HG02870 (cell line): ENCODE measurements around the gene GRN.
A peak's percentile ranks its signal among the peaks of the same experiment; 100 is the strongest.
"Not testable (repeated sequence)": the region's sequence is repeated elsewhere in the genome, so short reads cannot be mapped to it uniquely, and the experiment has no call there.

Experiments
- ATAC-seq: cut with Tn5 transposase; IDR thresholded peaks from one replicate; pipeline ENCODE4 v1.9.1; 2021; ENCODE audit warnings: mild to moderate bottlenecking, moderate library complexity; ENCODE audit not compliant: unreplicated experiment

The GRN gene

DNA sequence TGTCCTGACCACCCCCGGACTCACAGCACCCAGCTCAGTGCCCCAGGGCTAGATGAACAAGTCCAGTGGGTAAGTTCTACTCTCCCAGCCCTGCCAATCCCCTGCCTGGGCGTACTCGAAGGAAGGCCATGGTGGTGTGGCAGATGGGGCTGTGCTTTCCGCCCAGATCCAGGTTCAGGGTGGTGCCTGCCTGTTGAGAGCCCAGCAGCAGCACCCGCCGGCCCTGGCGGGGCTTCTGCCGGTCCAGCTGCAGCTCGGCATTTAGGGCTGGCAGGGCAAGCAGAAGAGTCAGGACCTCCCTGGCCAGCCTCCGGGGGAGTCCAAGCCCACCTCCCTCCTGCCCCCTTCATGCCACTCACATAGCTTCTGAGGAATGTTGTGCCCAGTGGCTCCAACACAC lies 34.8 kb downstream of the GRN start:
- no peak for ATAC-seq

DNA sequence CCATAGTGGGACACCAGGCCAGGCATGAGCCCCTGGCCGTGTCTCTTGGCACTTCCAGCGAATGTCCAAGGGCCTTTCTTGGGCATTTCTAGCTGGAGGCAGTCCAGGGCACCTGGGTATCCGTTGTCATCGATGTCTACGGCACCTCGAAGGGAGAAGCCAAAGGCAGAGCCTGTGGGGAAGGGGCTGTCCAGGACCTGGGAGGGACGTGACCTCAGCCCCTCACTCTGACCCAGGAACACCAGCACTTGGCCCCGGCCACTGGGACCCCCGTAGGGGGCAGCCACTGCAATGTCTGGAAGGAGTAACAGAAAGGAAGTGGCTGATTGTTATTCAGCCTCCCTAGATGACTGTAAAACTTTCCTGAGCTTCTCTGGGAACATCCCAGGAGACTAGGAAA lies 35.7 kb downstream of the GRN start:
- ATAC-seq: no peak

DNA sequence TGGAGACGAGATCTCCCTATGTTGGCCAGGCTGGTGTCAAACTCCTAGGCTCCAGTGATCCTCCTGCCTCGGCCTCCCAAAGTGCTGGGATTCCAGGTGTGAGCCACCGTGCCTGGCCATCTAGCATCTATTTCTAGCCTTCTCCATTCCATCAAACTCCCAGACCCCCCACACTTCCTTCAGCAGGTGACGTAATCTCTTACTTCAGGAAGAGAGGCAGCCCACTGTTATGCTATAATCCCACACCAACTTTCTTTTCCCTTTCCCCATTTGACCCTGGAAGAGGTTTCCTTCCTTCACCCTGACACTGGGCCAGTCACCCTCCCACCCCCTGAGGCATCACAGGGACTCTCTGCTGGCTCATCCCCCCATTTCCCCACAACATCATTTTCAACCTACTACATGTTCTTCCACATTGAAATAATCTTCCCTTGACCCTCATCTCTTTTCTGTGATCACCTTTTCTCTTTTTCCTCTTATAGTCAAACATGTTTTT lies 36.8 kb downstream of the GRN start:
- no peak for ATAC-seq

DNA sequence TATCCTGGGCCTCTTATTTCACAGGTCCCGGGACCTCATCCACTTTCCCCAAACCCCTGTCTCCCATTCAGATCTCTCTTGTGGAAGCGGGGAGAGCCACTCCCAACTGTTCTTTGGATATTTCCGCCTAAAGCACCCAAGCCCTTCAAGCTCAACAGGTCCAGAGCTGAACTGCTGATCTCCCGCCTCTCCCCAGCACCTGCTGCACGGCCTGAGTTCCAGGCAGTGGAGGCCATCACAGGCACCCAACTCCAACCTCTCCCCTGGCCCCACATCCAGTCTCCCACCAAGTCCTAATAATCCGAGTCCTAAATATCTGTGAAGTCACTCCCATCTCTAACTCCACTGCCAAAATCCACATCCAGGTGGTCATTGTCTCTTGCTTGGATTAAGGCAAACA lies 37.8 kb downstream of the GRN start:
- ATAC-seq: no peak

DNA sequence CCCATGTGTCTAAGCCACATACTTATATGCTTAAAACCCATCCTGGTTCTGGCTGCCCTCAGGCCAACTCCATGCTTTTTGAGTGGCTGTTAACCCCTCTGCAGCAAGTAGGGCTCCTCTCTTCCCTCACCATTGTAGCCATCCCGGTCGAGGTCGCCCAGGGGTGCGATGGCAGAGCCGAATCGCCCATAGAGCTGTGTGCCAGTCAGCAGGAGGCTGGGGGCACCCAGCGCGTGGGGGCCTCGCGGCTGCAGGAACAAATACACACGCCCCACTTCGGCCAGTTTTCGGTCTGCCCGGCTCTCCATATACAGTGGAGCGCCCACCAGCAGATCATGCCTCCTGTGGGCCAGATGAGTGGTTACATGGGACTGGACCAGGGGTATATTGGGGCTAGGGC lies 38.3 kb downstream of the GRN start:
- no peak for ATAC-seq

DNA sequence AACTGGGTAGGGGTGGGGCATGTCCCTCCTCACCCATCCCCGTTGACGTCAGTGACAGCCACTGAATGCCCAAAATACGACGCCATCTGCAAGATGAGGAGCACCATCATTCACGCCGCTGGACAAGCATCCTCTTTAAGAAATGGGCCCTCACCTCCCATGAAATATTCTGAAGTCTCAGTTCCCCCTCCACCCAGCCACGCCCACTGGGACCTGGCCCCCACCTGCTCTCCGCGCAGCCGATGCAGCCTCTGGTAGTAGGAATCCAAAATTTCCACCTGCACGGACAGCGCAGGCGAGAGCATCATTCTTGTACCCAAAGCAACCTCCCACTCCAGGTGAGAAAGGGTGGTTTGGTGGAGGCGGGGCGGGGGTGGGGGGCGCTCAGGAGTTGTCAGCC lies 38.8 kb downstream of the GRN start:
- ATAC-seq: no peak

DNA sequence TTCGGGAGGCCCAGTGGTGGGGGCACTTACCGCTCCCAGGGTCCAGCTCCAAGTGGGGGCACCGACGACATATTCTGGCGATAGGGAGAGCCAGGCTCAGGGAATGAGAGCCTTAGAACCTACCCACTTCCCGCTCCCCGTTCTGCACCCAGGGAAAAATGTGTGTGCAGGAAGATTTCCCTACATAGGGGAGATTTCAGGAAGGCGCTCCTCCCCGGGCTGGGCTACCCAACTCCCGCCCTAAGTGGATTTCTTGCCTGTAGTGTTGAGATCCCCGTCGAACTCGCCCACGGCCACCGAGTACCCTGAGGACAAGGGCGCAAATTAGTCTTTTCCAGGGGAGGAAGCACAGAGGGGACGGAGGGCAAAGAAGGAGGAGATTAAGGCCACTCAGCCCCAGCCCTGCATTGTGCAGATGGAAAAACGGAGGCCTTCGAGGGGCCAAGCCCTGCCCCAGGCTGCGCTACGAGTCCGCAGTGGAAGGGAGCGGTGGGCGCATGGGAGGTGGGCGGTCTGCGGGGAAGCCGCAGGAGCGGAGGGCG lies 39.2 kb downstream of the GRN start:
- ATAC-seq: no peak

DNA sequence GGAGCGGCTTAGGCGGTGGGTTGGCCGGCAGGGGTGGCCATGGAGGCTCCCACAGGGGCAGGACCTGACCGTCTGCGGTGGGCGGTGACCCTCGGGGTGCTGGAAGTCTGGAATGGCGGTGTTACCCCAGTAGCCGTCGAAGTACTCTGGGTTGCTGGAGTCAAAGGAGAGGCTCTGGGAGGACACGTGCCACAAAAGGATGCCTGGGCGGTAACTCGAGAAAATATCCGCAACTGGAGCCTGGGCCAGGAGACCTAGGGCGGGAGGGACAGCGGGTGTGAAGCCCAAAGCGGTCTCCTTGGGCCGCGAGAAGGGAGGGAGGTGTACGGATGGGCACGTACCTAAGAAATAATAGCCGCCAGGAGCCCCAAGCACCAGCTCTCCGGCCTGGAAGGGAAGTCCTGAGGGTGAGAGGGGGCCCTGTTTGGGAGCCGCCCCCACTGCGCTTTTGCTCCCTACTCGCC lies 39.8 kb downstream of the GRN start:
- no peak for ATAC-seq

DNA sequence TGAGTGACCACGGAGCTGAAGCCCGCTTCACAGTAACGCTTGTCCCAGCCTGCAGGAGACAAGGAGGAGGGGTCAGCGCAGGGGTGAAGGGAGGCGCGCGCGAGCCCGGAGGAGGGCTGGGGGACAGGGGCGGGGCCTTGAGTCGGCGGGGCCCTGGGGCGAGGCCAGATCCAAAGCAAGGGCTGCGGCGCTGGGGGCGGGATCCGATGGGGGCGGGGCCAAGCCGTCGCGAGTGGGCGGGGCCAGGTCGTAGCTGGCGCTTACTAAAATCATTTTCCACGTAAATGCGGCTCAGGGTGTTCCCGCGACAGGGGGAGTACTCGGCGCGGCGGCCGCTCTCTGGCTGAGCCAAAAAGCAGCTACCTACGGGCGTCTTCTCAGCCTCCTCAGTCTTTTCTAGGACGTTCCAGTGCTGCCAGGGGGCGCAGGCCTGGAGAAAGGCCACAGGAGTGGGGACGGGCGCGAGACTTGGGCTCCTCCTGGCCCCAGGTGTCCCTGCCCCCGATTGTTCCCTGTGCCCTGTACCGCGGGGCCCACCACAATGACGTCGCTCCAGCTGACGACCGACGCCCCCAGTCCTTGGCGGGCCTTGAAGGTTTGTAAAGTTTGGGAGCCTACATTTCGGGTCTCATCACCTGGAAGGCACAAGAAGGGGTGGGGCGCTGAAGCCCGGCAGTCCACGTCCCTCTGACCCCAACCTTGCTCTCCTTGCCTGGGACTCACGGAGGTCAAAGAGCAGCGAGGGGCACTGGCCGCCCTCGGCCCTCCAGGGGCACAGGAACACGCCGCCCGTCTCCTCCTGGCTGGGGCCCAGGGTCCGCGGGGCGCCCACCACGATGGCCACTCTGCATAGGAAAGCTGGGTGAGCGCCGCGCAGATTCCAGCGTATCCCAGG lies 40.4 kb downstream of the GRN start:
- ATAC-seq: peak; percentile 45

DNA sequence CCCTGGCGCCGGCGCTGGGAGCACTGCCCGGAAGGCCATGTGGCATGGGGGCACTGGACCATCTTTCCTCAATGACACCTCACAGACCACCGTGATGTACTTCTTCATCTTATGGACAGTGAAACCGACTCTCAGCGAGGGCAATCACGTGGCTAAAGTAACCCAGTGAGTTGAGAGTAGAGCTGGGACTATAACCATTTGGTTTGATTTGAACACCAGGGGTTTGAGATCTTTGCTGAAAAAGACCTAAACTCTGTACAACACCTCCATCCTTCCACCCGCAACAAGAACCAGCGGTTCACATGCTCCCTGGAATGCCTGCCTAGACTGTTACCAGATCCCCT lies 41.1 kb downstream of the GRN start:
- no peak for ATAC-seq

DNA sequence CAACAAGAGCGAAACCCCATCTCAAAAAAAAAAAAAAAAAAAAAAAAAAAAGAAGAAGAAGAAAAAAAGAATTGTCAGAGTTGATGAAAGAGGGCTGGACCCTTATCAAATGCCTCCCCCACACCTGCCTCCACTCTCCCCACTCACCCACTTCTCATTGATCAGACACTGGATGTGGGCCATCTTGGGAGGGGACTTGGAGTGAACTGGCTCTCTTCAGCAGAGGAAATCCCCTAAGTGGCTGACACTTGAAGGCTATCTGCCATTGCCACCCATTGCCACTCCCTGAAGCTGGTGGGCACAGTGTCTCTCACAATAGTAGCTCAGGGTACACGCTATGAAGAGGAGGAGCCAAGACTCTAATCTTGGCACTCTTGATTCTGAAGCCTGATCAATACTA lies 42.7 kb downstream of the GRN start:
- no peak for ATAC-seq

DNA sequence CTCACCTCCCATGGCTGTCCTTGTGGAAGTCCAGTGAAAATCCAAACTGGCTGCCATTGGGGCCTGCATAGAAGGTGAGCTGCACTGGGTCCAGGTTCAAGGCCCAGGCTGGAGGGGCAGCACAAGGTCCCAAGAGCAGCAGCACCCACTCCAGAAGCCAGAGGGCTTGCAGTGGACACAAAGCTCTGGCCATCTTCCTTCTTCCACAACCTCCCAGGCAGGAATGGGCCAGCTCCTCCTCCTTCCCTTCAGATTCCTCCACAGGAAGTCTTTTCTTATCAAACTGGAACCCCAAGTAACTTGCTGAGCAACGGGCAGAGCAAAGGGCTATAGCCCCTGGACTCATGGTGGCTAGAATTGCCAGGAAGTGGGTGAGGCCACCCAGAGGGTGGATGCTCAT lies 44.2 kb downstream of the GRN start, which contains the start of gene ITGA2B:
Gene ITGA2B (minus strand): TSS at position 369 of the 400 bp plus-strand sequence. CDS start 176 bp downstream, at position 193.
- ATAC-seq: no peak

DNA sequence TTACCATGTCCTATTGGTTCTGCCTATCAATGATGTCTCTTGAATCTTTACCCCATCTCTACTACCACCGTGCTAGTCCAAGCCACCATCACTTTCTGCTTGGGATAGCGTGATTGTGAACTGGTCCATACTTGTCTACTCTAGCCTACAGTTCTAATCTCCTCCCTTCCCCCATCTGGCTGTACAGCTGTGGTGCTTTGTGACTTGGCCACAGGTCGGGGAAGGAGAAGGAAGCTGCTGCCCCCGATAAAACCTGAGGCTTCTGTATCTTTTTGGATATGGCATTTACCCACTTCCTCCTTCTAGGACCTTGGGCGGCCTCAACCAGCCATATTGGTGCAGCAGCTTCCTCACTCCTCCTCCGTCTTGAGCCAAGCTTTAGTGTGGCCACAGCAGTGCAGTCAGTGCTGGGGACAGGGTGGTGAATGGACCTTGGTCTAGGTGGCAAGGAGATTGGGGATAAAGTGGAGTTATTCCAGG lies 44.7 kb downstream of the GRN start:
- no peak for ATAC-seq

DNA sequence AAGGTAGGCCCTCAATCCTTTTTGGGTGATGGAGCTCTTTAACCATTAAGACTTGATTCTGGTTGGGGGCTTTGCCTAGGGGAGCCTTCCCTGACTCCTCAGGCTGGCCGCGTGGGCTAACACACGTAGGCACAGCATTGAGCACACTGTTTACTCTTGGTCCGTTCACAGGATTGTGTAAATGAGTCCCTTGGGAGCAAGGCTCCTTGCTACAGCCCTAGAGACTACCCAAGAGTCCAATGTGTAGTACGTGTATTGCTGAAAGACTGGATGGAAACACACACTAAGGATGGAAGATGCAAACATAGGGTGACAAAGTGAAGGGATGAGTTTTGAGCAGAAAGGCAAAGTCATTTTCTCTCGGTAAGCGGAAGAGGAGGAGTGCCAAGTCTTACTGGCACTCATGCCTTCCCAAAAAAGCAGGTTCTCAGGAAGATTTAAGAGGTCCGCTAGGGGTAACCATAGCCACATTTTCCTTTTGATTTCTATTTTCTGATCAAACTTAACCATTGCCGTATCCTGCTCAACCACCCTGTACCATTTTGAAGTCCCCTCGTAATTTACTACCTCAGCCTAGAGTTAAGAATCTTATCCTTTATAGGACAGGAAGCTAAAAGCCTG lies 45.3 kb downstream of the GRN start:
- ATAC-seq: no peak

DNA sequence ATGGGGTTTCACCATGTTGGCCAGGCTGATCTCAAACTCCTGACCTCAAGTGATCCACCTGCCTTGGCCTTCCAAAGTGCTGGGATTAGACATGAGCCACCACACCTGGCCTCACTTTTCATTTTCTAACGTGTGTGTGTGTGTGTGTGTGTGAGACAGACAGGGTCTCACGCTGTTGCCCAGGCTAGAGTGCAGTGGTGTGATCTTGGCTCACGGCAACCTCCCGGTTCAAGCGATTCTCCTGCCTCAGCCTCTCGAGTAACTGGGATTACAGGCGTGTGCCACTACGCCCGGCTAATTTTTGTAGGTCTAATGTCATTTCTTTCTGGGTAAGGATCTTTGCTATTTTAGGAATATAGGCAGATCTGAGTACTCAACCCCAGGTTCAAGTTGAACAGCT lies 49.0 kb downstream of the GRN start:
- ATAC-seq: not testable (repeated sequence)

DNA sequence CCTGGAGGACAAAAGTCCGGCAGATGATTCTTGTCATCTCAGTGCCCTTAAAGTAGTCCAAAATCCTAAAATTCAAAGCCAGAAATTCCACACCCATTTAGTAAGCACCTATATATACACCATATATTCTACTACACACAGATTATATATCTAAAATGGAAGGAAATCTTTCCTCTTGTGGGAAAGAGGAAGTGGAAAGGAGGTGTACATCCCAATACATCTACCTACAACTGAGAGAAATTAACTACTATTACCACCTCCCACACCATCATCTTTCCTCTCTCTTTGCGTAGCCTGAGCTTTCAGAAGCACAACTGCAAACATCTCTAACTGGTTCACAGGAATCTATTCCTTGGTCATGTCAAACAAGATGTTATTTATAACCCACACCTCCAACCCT lies 49.7 kb downstream of the GRN start:
- no peak for ATAC-seq

DNA sequence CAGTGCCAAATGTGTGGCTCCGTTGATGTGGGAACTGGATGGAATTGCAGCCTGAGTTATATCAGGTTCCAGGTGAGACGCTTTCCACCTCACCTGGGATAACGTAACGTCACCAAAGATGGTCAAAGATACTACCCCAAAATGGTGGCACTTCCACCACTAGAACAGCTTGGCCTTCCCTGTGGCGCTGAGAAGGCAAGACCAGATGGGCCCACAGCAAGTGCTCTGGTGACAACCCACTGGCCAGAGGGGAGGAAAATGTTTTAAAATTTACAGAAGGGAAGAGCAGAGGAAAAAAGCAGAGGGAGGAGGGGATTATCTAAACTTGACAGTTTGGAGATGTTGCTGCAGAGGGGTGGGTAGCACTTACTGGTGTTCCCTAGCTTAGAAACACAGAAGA lies 51.8 kb downstream of the GRN start:
- ATAC-seq: no peak

DNA sequence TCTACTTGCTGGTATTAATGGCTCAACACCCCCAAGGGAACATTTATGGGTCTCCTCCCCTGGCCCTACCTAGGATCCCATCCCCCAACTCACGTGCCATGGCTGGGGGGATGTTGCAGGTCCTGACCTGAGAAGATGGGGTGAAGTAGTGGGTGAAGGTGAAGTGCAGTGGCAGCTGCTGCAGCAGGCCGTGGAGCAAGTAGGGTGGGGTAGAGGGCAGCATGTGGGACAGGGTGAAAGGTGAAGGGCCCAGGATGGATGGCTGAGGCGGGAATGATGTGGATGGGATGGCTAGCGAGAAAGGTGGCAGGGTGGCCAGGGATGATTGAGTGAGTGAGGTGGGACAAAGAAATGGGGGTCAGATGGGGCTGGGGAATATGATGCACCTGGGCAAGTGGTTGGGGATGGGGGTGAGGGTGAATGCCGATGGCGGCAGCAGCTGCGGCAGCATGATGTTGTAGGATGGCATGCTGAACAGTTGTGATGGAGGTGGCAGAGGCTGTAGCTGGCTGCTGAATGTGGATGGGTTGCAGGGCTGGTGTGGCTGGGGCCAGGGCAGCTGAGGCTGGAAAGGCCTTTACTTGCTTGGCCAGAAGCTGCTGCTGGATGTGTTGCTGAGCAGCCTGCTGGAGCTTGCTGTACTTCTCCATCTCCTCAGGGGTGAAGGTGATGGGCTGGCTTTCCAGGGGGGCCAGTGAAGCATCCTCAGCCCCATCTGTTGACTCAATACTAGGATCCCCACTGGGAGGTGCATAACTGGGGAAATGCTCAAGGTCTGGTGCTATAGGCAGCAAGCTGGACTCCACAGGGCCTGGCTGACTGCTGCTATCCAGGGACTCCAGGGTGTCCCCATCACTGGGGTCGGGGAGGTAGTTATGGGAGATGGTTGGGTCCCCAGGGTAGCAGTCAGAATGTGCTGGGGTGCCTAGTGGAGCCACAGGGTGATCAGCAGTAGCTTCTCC lies 52.7 kb downstream of the GRN start:
- no peak for ATAC-seq

DNA sequence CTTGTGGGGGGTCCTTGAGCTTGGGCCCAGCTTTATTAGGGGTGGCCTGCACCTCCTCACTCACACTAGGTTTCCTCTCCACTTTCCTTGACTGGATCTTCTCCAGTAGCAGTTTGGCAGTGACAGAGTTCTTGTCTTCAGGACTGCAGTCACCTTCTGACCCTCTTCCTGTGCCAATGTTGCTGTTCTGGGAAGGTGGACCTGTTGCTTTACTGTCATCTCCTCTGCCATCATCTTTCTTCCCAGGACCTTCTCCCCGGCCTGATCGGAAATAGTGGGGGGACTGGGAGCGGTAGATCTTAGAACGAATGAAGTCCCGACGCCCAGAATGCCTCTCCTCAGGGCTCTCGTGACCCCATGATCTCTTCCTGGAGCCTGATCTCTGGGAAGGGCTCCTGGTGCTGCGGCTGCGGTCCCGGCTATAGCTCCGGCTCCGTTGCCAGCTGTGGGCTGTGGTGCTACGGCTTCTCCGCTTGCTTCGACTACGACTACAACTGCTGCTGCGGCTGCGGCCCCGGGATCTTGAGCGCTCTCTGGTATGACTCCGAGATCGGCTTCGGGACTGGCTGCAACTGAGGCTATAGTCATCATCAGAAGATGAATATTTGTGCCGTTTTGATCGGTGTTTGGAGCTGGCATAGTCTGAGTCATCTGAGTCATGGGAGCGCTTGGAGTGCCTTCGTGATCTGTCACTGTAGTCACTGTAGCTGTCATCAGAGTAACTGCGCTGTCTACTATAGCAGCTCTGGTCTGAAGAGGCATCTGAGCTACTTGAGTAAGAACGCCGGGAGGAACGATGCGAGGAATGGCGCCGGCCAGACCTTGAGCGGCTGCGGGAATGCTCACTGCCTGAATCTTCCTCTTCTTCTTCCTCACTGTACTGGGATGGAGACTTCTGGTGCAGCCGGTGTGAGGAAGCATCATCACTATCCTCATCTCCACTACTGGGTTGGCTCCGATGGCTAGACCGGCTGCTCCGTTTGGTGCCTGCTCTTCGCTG lies 53.9 kb downstream of the GRN start:
- ATAC-seq: no peak
